Effector CD8-positive, alpha-beta T cell (primary cell): Measurements from ENCODE around the gene NKIRAS2.
"Not testable (repeated sequence)": the region's sequence is repeated elsewhere in the genome, so short reads cannot be mapped to it uniquely, and the experiment has no call there.

Experiments used
- DNase-seq: peaks from one replicate; lab custom pipeline; 2025; lab: John Stamatoyannopoulos, UW

The NKIRAS2 gene

GRCh38 chr17:41998497-41998896 lies 21.4 kb upstream of the NKIRAS2 start:
- no peak for DNase-seq

DNA sequence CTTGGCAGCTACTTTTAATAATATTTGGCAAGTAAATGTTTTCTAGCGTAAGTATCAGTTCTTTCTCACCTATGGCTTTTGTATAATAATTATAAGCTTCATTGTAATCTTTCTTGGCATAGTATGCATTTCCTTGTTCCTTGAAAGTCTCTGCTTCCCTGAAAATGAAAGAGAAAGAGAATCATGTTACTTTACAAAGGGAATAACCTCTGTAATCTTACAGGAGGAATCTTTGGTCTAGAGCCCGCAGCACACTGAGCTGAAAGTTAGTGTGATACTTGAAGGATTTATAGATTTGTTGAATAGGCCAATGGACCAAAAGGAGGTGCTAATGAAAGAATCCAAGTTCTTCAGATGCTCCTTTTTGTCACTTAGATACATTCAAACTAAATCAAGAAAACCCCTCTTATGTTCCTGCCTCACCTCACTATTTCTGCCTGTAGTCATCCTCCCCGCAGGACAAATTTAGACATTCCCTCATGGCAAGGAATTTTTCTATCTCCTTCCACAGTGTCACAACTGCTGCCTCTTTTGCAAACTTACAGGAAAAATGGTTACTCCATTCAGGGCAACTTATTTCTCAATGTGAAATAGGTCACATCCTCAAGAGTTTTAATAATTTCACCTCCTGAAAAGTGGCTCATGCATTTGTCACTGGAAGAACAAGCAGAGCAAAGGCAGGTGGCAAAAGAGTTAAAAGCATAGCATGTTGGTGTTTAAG lies 19.3 kb upstream of the NKIRAS2 start:
- DNase-seq, result no peak

GRCh38 chr17:42001729-42002128 lies 18.2 kb upstream of the NKIRAS2 start:
- DNase-seq, result no peak

- DNase-seq, result no peak
Measured at GRCh38 chr17:42002175-42002791, 17.6 kb upstream of the NKIRAS2 start.

GRCh38 chr17:42002792-42003301 lies 17.0 kb upstream of the NKIRAS2 start:
- DNase-seq, result no peak

DNA sequence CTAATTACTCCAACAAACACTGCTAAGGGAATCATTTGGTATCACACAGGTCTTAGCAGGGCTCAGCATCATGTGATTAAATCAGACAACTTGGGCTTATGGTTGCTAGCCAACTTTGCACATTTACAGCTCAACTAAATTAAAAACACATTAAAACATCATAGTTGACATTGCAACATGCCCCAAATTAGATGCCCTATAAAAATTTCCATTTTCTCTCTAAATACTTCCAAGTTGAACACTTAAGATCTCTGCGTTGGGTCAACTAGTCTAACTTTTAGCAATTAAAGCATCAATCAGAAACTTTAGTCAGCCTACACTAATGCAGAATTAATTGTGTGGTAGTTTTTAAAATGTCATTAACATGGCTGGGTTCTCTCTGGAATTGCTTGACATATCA lies 14.7 kb upstream of the NKIRAS2 start:
- DNase-seq, result no peak

GRCh38 chr17:42009170-42009569 lies 10.7 kb upstream of the NKIRAS2 start:
- DNase-seq, result no peak

DNA sequence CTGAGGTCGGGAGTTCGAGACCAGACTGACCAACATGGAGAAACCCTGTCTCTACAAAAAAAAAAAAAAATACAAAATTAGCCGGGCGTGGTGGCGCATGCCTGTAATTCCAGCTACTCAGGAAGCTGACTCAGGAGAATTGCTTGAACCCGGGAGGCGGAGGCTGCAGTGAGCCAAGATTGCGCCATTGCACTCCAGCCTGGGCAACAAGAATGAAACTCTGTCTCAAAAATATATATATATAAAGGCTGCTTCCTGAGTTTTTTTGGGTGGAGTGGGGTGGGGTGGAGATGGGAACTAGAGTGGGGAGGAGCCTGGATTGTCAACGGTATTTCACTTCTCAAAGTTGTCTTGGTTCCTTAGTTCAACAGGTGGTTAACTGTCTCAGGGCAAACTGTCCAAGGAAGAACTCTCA lies 9.6 kb upstream of the NKIRAS2 start:
- DNase-seq, result not testable (repeated sequence)

DNA sequence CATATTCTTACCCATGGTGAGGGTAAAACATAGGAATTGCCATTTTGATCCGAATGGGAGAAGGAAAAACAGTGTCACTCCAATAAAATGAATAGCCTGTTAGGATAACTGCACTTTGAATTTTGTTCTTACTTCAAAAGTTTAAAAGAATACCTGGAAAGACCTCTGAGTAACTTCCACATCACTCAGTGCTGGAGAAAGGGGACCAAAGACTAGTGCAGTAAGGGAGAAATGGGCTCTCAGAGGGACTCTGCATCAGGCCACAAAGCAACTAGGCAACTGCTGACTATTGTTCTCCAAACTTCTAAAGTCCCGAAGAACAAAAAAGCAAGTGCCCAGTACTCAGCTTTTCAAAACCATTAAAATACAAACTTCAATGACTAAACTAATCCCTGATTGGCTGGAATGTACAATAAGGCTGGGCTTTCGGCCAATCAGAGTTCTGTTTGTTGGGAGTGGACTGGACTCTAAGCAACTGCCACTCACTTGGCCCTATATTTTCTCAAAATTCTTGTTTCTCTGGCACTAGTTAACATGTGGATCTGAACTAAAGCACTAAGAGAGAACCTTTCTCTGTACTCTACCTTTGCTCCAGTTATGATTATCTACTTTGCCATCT lies 8.9 kb upstream of the NKIRAS2 start:
- DNase-seq, result no peak

DNA sequence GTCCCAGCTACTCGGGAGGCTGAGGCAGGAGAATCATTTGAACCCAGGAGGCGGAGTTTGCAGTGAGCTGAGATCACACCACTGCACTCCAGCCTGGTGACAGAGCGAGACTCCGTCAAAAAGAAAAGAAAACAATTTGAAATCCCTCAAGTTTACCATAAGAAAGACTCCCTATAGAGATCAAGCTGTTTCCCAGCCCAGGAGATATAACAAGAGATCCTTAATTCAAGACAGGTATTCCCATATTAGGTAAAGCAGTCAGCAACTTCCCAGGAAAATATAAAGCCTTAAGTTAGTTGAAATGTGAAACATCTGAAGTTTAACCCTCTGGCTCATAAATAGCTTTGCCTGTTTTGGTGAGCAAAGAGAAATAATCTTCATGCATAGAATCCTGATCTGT lies 7.5 kb upstream of the NKIRAS2 start:
- not testable (repeated sequence) for DNase-seq

DNA sequence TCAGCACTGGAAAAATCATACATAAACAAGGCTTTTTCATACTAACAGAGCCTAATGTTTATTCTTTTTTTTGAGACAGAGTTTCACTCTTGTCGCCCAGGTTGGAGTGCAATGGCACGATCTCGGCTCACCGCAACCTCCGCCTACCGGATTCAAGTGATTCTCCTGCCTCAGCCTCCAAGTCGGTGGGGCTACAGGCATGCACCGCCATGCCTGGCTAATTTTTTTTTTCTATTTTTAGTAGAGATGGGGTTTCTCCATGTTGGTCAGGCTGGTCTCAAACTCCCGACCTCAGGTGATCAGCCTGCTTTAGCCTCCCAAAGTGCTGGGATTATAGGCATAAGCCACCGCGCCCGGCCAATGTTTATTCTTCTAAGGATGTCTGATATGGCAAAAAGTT lies 6.2 kb upstream of the NKIRAS2 start:
- DNase-seq, result not testable (repeated sequence)

DNA sequence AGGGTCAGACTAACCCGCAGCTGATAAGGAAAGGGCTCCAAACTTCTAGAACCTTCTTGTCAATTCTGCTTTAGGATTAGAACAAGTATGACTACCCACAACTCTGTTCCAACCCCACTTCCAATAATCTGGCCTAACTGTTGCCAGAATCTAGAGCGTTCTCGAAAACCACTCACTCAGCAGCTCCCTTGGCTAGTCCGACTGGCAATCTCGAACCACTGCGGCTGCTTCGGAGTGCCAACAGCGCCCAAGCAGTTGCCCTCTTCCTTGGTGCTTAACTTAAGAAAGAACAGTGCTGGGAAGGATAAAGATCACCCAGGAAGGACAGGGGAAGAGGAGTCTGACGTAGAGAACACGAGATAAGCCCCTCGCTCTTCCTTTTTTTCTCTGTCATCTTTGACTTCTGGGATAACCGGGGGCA lies 3.5 kb upstream of the NKIRAS2 start:
- DNase-seq, result no peak

DNA sequence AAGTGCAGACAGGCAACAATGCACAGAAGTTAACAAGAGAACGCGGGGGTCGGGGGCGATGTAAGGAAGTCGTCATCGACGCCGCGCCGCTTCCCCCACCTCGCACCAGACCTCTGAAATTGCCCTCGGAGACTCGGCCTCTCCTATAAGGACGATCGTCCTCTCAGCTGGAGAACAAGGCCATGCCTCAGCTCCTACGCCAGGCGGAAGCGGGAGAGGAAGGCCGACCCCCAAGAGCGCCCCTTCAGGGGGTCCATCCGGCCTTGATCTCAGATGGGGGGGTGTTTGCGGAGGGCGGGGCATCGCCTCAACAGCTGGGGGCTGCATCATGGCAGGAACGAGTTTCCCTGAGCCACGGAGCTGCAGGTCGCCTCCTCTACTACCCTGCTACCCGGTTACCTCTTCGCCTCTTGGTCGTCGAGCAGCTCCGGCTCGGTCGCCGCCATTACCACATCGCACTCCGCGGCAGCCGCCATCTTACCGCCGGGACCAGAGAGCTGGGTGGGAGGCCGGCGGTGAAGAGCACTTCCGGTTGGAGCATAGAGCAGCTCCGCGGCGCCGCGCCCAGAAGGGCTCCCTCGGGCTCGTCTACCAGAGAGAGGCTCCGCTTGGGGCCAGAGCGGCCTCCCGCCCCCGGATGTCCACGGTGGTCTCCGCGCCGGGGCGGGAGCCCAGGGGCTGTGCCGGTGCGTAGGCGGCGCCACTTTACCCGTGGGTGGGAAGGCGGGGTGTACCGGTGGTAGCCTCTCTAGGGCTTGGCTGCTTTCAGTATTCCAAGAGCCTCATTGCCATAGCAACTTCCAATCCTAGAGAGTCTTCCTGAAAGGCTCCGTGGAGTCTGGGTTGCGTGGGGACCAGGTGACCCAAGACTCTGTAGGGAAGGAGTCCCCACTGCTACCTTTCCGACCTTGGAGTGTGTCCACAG lies 2.7 kb upstream of the NKIRAS2 start, which contains the start of gene DNAJC7:
DNAJC7 (minus strand) TSS at position 499 of the 925 bp plus-strand sequence; CDS start at position 476, 23 bp downstream.
- peak; percentile 69 for DNase-seq

- peak; percentile 20 for DNase-seq
Measured at GRCh38 chr17:42017866-42018200, 2.1 kb upstream of the NKIRAS2 start.

DNA sequence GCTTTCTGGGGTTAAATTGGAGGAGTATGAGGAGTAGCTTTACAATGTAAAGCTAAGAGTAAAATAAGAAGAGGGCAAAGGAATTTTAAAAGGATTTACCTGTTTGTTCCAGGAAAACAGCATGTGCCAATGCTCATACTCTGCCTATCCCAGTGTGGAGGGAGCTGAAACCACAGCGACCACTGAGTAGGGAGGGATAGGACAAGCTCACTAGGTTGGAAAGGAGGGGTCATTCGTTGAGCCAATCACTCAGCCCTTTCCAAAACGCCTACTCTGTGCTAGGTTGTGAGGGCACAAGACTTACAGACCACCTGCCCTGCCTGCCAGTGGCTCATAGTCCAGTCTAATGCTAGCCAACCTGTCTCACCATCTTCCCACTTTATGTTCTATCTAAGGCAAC lies 1.6 kb upstream of the NKIRAS2 start:
- no peak for DNase-seq

- DNase-seq, result no peak
Measured at GRCh38 chr17:42018988-42019387, 902 bp upstream of the NKIRAS2 start.

DNA sequence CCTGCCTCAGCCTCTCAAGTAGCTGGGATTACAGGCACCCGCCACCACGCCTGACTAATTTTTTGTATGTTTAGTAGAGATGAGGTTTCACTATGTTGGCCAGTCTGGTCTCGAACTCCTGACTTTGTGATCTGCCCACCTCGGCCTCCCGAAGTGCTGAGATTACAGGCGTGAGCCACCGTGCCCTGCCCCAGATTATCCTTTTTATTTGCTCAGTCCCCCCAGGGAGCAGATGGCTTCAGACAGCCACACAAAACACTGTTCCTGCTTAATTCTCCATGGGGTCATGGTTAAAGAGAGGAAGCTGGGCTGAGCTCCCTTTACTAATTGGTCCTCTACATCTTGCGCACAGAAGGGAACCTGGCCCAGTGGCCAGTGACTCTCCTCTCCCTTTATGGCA lies 955 bp downstream of the NKIRAS2 start:
- DNase-seq, result not testable (repeated sequence)

DNA sequence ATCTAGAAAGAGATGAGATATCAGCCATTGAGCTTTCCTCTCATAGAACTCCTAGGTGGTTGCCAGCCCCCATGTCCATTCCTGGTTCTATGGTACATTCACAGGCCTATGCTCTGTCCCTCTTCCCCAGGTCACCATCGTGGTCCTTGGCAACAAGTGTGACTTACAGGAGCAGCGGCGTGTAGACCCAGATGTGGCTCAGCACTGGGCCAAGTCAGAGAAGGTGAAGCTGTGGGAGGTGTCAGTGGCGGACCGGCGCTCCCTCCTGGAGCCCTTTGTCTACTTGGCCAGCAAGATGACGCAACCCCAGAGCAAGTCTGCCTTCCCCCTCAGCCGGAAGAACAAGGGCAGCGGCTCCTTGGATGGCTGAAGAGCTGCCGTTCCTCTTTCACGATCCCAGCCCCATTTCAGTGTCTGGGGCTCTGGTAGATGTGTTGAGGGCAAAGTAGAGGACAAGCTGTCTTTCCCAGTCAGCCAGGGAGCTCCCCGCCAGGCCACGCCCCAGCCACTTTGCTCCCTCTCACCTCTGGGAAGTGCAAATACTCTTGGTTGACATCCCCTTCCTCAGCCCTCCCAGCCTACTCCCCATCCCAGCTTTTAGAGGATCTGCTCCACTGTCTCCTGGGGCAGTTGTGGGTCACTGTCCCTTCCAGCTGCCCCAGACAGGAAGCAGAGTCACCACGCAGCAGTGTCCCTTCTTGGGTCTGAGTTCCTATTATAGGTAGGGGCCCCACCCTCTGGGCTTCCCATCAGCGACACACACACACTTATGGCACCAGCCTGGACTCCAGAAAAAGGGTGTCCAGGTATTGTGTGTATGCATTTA lies 3.8 kb downstream of the NKIRAS2 start:
- DNase-seq, result no peak

DNA sequence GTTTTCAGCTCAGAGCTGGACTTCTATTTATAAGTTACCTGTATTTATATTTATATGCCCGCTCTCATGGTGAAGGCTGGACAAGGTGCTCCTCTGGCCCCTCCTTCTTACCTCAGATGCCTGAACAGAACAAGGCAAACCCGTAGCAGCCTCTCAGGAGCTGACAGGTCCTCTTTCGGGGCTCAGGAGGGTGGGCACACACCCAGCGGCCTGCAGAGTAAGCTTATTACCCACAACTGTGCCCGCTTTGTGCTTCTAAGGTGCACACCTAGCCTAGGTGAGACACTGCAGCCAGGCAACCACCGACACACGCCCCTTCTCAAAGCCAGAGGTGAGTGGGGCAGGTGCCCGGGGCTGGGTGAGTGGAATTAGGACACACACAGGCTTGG lies 5.3 kb downstream of the NKIRAS2 start:
- DNase-seq, result no peak

- DNase-seq, result no peak
Measured at GRCh38 chr17:42025936-42026335, 6.0 kb downstream of the NKIRAS2 start.
